WTC11 (cell line): ENCODE measurements around the gene MEIG1.

Experiments
- ATF3 ChIP-seq: sonication (generic); formaldehyde crosslinking; conservative IDR thresholded peaks from 2 replicates; pipeline ENCODE4 v1.8.1; 2022; ENCODE audit warnings: mild to moderate bottlenecking, missing genetic modification reagents
- CREB1 ChIP-seq: sonication (generic); formaldehyde crosslinking; IDR thresholded peaks from 2 replicates; pipeline ENCODE4 v1.8.0; 2023; ENCODE audit warnings: mild to moderate bottlenecking, missing genetic modification reagents
- MAX ChIP-seq: sonication (generic); formaldehyde crosslinking; IDR thresholded peaks from 2 replicates; pipeline ENCODE4 v1.8.0; 2022; ENCODE audit warnings: mild to moderate bottlenecking, missing genetic modification reagents
- NFE2L1 ChIP-seq: sonication (generic); formaldehyde crosslinking; IDR thresholded peaks from 2 replicates; pipeline ENCODE4 v1.8.1; 2023; ENCODE audit warnings: missing genetic modification reagents
- ZBTB43 ChIP-seq: sonication (generic); formaldehyde crosslinking; IDR thresholded peaks from 2 replicates; pipeline ENCODE4 v1.8.1; 2023; ENCODE audit warnings: mild to moderate bottlenecking, missing genetic modification reagents
- TF ChIP-seq, protein P1 (sequence below): sonication (generic); formaldehyde crosslinking; IDR thresholded peaks from 2 replicates; pipeline ENCODE4 v1.8.0; 2022; ENCODE audit warnings: mild to moderate bottlenecking, missing genetic modification reagents
- TF ChIP-seq, protein P2 (sequence below): fragments of 200-600 bp; IDR thresholded peaks from 2 replicates; pipeline ENCODE4 v1.8.0; 2022; ENCODE audit warnings: antibody characterized with exemption
- TF ChIP-seq, protein P3 (sequence below): sonication (generic); formaldehyde crosslinking; IDR thresholded peaks from 2 replicates; pipeline ENCODE4 v1.8.1; 2023; ENCODE audit warnings: mild to moderate bottlenecking, missing genetic modification reagents, moderate library complexity

GRCh38 chr10:14953424-14954000 lies 5.7 kb upstream of the MEIG1 start:
- TF ChIP-seq NFE2L1 (CRISPR knock-in tag) = no peak
- TF ChIP-seq, protein P1, sequence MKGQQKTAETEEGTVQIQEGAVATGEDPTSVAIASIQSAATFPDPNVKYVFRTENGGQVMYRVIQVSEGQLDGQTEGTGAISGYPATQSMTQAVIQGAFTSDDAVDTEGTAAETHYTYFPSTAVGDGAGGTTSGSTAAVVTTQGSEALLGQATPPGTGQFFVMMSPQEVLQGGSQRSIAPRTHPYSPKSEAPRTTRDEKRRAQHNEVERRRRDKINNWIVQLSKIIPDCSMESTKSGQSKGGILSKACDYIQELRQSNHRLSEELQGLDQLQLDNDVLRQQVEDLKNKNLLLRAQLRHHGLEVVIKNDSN (CRISPR knock-in tag) = no peak
- TF ChIP-seq, protein P2, sequence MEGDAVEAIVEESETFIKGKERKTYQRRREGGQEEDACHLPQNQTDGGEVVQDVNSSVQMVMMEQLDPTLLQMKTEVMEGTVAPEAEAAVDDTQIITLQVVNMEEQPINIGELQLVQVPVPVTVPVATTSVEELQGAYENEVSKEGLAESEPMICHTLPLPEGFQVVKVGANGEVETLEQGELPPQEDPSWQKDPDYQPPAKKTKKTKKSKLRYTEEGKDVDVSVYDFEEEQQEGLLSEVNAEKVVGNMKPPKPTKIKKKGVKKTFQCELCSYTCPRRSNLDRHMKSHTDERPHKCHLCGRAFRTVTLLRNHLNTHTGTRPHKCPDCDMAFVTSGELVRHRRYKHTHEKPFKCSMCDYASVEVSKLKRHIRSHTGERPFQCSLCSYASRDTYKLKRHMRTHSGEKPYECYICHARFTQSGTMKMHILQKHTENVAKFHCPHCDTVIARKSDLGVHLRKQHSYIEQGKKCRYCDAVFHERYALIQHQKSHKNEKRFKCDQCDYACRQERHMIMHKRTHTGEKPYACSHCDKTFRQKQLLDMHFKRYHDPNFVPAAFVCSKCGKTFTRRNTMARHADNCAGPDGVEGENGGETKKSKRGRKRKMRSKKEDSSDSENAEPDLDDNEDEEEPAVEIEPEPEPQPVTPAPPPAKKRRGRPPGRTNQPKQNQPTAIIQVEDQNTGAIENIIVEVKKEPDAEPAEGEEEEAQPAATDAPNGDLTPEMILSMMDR = no peak
- TF ChIP-seq, protein P3, sequence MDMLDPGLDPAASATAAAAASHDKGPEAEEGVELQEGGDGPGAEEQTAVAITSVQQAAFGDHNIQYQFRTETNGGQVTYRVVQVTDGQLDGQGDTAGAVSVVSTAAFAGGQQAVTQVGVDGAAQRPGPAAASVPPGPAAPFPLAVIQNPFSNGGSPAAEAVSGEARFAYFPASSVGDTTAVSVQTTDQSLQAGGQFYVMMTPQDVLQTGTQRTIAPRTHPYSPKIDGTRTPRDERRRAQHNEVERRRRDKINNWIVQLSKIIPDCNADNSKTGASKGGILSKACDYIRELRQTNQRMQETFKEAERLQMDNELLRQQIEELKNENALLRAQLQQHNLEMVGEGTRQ (CRISPR knock-in tag) = no peak
- TF ChIP-seq MAX (CRISPR knock-in tag) = no peak
- TF ChIP-seq ZBTB43 (CRISPR knock-in tag) = no peak
- TF ChIP-seq CREB1 (CRISPR knock-in tag) = no peak
- no peak for TF ChIP-seq ATF3 (CRISPR knock-in tag)
